RWPE1 (cell line): ENCODE measurements around the gene FAM120AOS.

ENCODE experiments used
- CTCF ChIA-PET: fragments of 350-600 bp; sonication (Branson Sonifier 250); formaldehyde crosslinking; extraction: SDS; loops from one replicate; lab custom pipeline; 2021; lab: Yijun Ruan, JAX
- POLR2A ChIA-PET: fragments of 400-600 bp; formaldehyde crosslinking; extraction: SDS; loops from one replicate; lab custom pipeline; 2020; ENCODE audit warnings: antibody characterized with exemption; ENCODE audit not compliant: low non-redundant PET; lab: Yijun Ruan, JAX
- DNase-seq: peaks from one replicate; pipeline ENCODE4 v3.0.0; 2012; ENCODE audit warnings: low spot score
- H3K27ac ChIP-seq: fragments of 450-650 bp; 2 replicates; pipeline ENCODE4 v1.5.1; 2017
- CTCF ChIP-seq: fragments of 450-650 bp; conservative IDR thresholded peaks from 2 replicates; pipeline ENCODE4 v1.5.1; 2017; ENCODE audit warnings: low read depth, mild to moderate bottlenecking

Gene FAM120AOS

GRCh38 chr9:93491593-93492232 is 38.3 kb upstream of the FAM120AOS start:
- no peak overlapping the region for H3K27ac ChIP-seq
- DNase-seq, result no peak
- ChIA-PET CTCF (interaction anchor here (0.7 kb wide), 1 partner anchor 35 kb away, joined by 4 read pairs; no protein-coding TSS in a partner anchor), POLR2A (no interaction called here)
- no peak for TF ChIP-seq CTCF

GRCh38 chr9:93488244-93488643 is 34.9 kb upstream of the FAM120AOS start:
- ChIA-PET CTCF (no interaction called here), POLR2A (no interaction called here)
- H3K27ac ChIP-seq, result no peak overlapping the region
- TF ChIP-seq CTCF, result no peak
- no peak for DNase-seq

GRCh38 chr9:93486268-93486667 is 32.9 kb upstream of the FAM120AOS start:
- peak overlapping the region; percentile 40; the same call in 1 of the 2 replicates for H3K27ac ChIP-seq
- ChIA-PET POLR2A (no interaction called here), CTCF (no interaction called here)
- no peak for TF ChIP-seq CTCF
- no peak for DNase-seq

GRCh38 chr9:93483497-93483896 is 30.1 kb upstream of the FAM120AOS start:
- no peak for DNase-seq
- no peak for TF ChIP-seq CTCF
- POLR2A ChIA-PET, result no interaction called here
- H3K27ac ChIP-seq, result no peak overlapping the region
- CTCF ChIA-PET, result interaction anchor here (0.6 to 0.8 kb wide), 2 partner anchors 14 to 328 kb away, joined by 3 to 4 read pairs; no protein-coding TSS in a partner anchor

GRCh38 chr9:93480728-93481324 is 27.4 kb upstream of the FAM120AOS start:
- H3K27ac ChIP-seq, result no peak overlapping the region
- no peak for DNase-seq
- no peak for TF ChIP-seq CTCF
- ChIA-PET POLR2A (no interaction called here), CTCF (no interaction called here)

GRCh38 chr9:93480262-93480661 is 26.9 kb upstream of the FAM120AOS start:
- no peak for DNase-seq
- no peak overlapping the region for H3K27ac ChIP-seq
- no peak for TF ChIP-seq CTCF
- ChIA-PET POLR2A (no interaction called here), CTCF (no interaction called here)
